HL-60 (cell line): ENCODE measurements around the gene DNAAF1.

Source experiments
- GABPA ChIP-seq: IDR thresholded peaks from 2 replicates; pipeline ENCODE4 v1.6.1; 2012; ENCODE audit warnings: low read depth
- POLR2AphosphoS5 ChIP-seq: IDR thresholded peaks from 2 replicates; pipeline ENCODE4 v1.6.1; 2012; ENCODE audit warnings: low read depth
- TF ChIP-seq, protein P1 (sequence below): IDR thresholded peaks from one replicate; pipeline ENCODE4 v1.5.1; 2011; ENCODE audit warnings: low read length, control low read depth, inconsistent platforms; ENCODE audit not compliant: insufficient read depth

DNA sequence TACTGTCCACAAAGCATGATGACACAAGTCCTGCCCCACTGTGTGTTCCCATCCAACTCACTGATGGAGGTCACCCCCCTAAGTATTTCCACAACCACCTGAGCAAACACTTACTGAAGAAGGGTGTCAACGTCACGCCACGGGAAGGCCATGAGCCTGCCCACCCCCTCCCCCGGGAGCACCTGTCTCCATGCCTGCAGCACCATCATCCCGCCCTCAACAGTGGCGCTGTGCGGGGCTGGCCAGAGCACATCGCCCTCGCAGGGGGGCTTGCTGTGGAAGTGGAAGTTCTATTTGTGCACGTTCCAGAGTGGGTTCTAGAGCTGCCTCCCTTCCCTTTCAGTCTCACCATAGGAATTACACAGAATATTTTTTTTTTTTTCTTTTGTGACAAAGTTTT, 24.1 kb upstream of the DNAAF1 start:
- TF ChIP-seq, protein P1, sequence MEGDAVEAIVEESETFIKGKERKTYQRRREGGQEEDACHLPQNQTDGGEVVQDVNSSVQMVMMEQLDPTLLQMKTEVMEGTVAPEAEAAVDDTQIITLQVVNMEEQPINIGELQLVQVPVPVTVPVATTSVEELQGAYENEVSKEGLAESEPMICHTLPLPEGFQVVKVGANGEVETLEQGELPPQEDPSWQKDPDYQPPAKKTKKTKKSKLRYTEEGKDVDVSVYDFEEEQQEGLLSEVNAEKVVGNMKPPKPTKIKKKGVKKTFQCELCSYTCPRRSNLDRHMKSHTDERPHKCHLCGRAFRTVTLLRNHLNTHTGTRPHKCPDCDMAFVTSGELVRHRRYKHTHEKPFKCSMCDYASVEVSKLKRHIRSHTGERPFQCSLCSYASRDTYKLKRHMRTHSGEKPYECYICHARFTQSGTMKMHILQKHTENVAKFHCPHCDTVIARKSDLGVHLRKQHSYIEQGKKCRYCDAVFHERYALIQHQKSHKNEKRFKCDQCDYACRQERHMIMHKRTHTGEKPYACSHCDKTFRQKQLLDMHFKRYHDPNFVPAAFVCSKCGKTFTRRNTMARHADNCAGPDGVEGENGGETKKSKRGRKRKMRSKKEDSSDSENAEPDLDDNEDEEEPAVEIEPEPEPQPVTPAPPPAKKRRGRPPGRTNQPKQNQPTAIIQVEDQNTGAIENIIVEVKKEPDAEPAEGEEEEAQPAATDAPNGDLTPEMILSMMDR = no peak
- TF ChIP-seq POLR2AphosphoS5 = no peak
- TF ChIP-seq GABPA = no peak
